H1 (cell line): ENCODE measurements around the gene FREM1. TPM values are rescaled to one million over a fixed set of nuclear protein-coding genes. Genes with fewer than 3 reads are reported as not detected.

ENCODE experiments used
- CTCF ChIA-PET: fragments of 300-600 bp; sonication (Branson Sonifier 250); formaldehyde crosslinking; loops from one replicate; lab custom pipeline; 2021; ENCODE audit not compliant: partially characterized antibody; lab: Charles Lee
- POLR2A ChIA-PET: fragments of 300-600 bp; sonication (Branson Sonifier 250); formaldehyde crosslinking; loops from one replicate; lab custom pipeline; 2021; ENCODE audit warnings: inconsistent platforms; ENCODE audit not compliant: partially characterized antibody; lab: Charles Lee
- DNase-seq, 2 experiments: peaks; one replicate each; pipeline versions ENCODE4 v3.0.0 to v3.0.0-alpha.2; 2010 to 2022; ENCODE audit warnings: low spot score in 2 of 2, low read depth in 1 of 2, mixed read lengths in 1 of 2
- FAIRE-seq: peaks from 2 replicates; lab custom pipeline; 2011; peaks lifted over from hg19 to GRCh38; lab: Jason Lieb, UNC
- H2AFZ ChIP-seq: 2 replicates; pipeline ENCODE4 v1.8.1; 2012; ENCODE audit warnings: low read length, inconsistent platforms
- H2AK5ac ChIP-seq: 2 replicates; pipeline ENCODE4 v1.6.1; 2013; ENCODE audit warnings: low read depth, low read length
- H2BK120ac ChIP-seq: replicated peaks from 2 replicates; pipeline ENCODE3; 2013; ENCODE audit warnings: low read depth, low read length, inconsistent platforms
- H2BK12ac ChIP-seq: 2 replicates; pipeline ENCODE4 v1.6.1; 2013; ENCODE audit warnings: low read depth, low read length
- H2BK15ac ChIP-seq: 2 replicates; pipeline ENCODE4 v1.6.1; 2013; ENCODE audit warnings: low read length
- H2BK20ac ChIP-seq: 2 replicates; pipeline ENCODE4 v1.6.1; 2013; ENCODE audit warnings: low read length
- H2BK5ac ChIP-seq: 2 replicates; pipeline ENCODE4 v1.6.1; 2013; ENCODE audit warnings: low read depth, low read length
- H3K14ac ChIP-seq: 2 replicates; pipeline ENCODE4 v1.6.1; 2013; ENCODE audit warnings: inconsistent platforms; ENCODE audit not compliant: insufficient read length
- H3K18ac ChIP-seq: 2 replicates; pipeline ENCODE4 v1.6.1; 2013; ENCODE audit warnings: low read length; ENCODE audit errors: extremely low read depth
- H3K23ac ChIP-seq: 2 replicates; pipeline ENCODE4 v1.6.1; 2013; ENCODE audit warnings: inconsistent platforms; ENCODE audit not compliant: insufficient read length
- H3K23me2 ChIP-seq: 2 replicates; pipeline ENCODE4 v1.6.1; 2013; ENCODE audit warnings: low read depth, low read length
- H3K27ac ChIP-seq: 2 replicates; pipeline ENCODE4 v1.6.1; 2011; ENCODE audit warnings: low read depth, low read length, inconsistent platforms
- H3K27me3 ChIP-seq, 4 experiments: replicated peaks in 1 of 4; 1 replicate in 1 of 4; 2 replicates in 3 of 4; pipeline versions ENCODE4 v1.6.1 to v1.8.1; 2011 to 2013; ENCODE audit warnings: low read length in 3 of 4, mild to moderate bottlenecking in 3 of 4, inconsistent platforms in 2 of 4, mixed read lengths in 2 of 4, moderate library complexity in 1 of 4; ENCODE audit not compliant: control insufficient read depth in 3 of 4, insufficient read depth in 3 of 4; ENCODE audit errors: extremely low read depth in 1 of 4
- H3K36me3 ChIP-seq, 4 experiments: 2 replicates each; pipeline versions ENCODE4 v1.6.1 to v1.8.1; 2011 to 2013; ENCODE audit warnings: mild to moderate bottlenecking in 4 of 4, low read length in 3 of 4, moderate library complexity in 2 of 4, control low read depth in 1 of 4, inconsistent platforms in 1 of 4; ENCODE audit not compliant: insufficient read depth in 4 of 4, control insufficient read depth in 2 of 4
- H3K4ac ChIP-seq: replicated peaks from 2 replicates; pipeline ENCODE3; 2013; ENCODE audit warnings: low read length, low read depth, mixed read lengths, inconsistent platforms; ENCODE audit not compliant: insufficient read length
- H3K4me1 ChIP-seq, 4 experiments: replicated peaks in 1 of 4; 1 replicate in 1 of 4; 2 replicates in 3 of 4; pipeline versions ENCODE4 v1.6.1 to v1.8.1; 2011 to 2013; ENCODE audit warnings: low read length in 3 of 4, inconsistent platforms in 2 of 4, mixed read lengths in 1 of 4; ENCODE audit not compliant: insufficient read depth in 4 of 4, control insufficient read depth in 3 of 4
- H3K4me2 ChIP-seq, 2 experiments: 2 replicates each; pipeline versions ENCODE4 v1.6.1 to v1.8.1; 2011 to 2013; ENCODE audit warnings: low read depth in 2 of 2, low read length in 2 of 2, control low read depth in 1 of 2, inconsistent platforms in 1 of 2, mild to moderate bottlenecking in 1 of 2; ENCODE audit not compliant: insufficient read depth in 1 of 2
- H3K4me3 ChIP-seq, 4 experiments: fragments of 200-600, 300-600 bp in 1 of 4; sonication (generic), shearing (Covaris generic), sonication (Bioruptor Twin) in 1 of 4; 2 replicates each; pipeline versions ENCODE4 v1.5.1 to v1.8.1; 2011 to 2016; ENCODE audit warnings: low read length in 4 of 4, low read depth in 3 of 4, control low read depth in 2 of 4, inconsistent platforms in 2 of 4, mild to moderate bottlenecking in 2 of 4, mixed read lengths in 1 of 4, moderate library complexity in 1 of 4; ENCODE audit not compliant: insufficient read depth in 2 of 4; ENCODE audit errors: extremely low read depth in 1 of 4
- H3K56ac ChIP-seq: replicated peaks from 2 replicates; pipeline ENCODE3; 2013; ENCODE audit warnings: low read depth, mild to moderate bottlenecking, mixed read lengths, low read length, inconsistent platforms; ENCODE audit not compliant: insufficient read length
- H3K79me1 ChIP-seq: 2 replicates; pipeline ENCODE4 v1.6.1; 2013; ENCODE audit warnings: low read depth, low read length, control low read depth
- H3K79me2 ChIP-seq, 2 experiments: 2 replicates each; pipeline versions ENCODE4 v1.6.1 to v1.8.1; 2012 to 2013; ENCODE audit warnings: low read length in 2 of 2, mild to moderate bottlenecking in 2 of 2, inconsistent platforms in 1 of 2; ENCODE audit not compliant: insufficient read depth in 2 of 2, control insufficient read depth in 1 of 2
- H3K9ac ChIP-seq, 4 experiments: replicated peaks in 1 of 4; 1 replicate in 1 of 4; 2 replicates in 3 of 4; pipeline versions ENCODE4 v1.6.1 to v1.8.1; 2011 to 2013; ENCODE audit warnings: low read depth in 3 of 4, low read length in 3 of 4, control low read depth in 2 of 4, mild to moderate bottlenecking in 2 of 4, moderate library complexity in 2 of 4, inconsistent platforms in 1 of 4; ENCODE audit errors: extremely low read depth in 1 of 4
- H3K9me3 ChIP-seq, 2 experiments: 2 replicates each; pipeline versions ENCODE4 v1.6.1 to v1.8.1; 2012 to 2013; ENCODE audit warnings: mild to moderate bottlenecking in 2 of 2, moderate library complexity in 2 of 2, control low read depth in 1 of 2, inconsistent platforms in 1 of 2, low read depth in 1 of 2, low read length in 1 of 2, mixed read lengths in 1 of 2; ENCODE audit not compliant: insufficient read depth in 2 of 2
- H4K20me1 ChIP-seq, 2 experiments: replicated peaks in 1 of 2; 2 replicates each; pipeline versions ENCODE3 to v1.8.1; 2011 to 2013; ENCODE audit warnings: inconsistent platforms in 2 of 2, low read length in 2 of 2, mild to moderate bottlenecking in 1 of 2; ENCODE audit not compliant: insufficient read depth in 2 of 2, control insufficient read depth in 1 of 2
- H4K5ac ChIP-seq: 2 replicates; pipeline ENCODE4 v1.6.1; 2013; ENCODE audit warnings: low read length, low read depth, mixed read lengths, inconsistent platforms; ENCODE audit not compliant: insufficient read length
- H4K8ac ChIP-seq: 2 replicates; pipeline ENCODE4 v1.8.0; 2013; ENCODE audit warnings: mild to moderate bottlenecking, moderate library complexity, low read length, inconsistent platforms; ENCODE audit not compliant: insufficient read depth; ENCODE audit errors: extremely low read depth
- H4K91ac ChIP-seq: replicated peaks from 2 replicates; pipeline ENCODE3; 2013; ENCODE audit warnings: low read length, mixed read lengths, inconsistent platforms; ENCODE audit not compliant: insufficient read length
- JUND ChIP-seq: IDR thresholded peaks from 2 replicates; pipeline ENCODE4 v1.6.1; 2011; ENCODE audit warnings: mild to moderate bottlenecking, improper control_type of control experiment, low read length
- POLR2AphosphoS5 ChIP-seq: IDR thresholded peaks from 2 replicates; pipeline ENCODE4 v1.6.1; 2011; ENCODE audit warnings: low read depth, low read length
- SIX5 ChIP-seq: IDR thresholded peaks from 2 replicates; pipeline ENCODE4 v1.6.1; 2011; ENCODE audit warnings: mild to moderate bottlenecking, low read depth, low read length
- WGBS, 2 experiments: shearing (Covaris generic) in 1 of 2; methylation state at CpG; one replicate each; pipeline versions ENCODE4 v1.1.6 to v1.1.7; 2013 to 2015; ENCODE audit warnings: low lambda C conversion rate in 2 of 2, mixed read lengths in 2 of 2, inconsistent platforms in 1 of 2, low coverage in 1 of 2, missing lambda C conversion rate in 1 of 2; ENCODE audit not compliant: insufficient replicate concordance in 2 of 2, insufficient coverage in 1 of 2, insufficient read length in 1 of 2; ENCODE audit errors: extremely low coverage in 1 of 2, missing lambda C conversion rate in 1 of 2; 5-methylcytosine and 5-hydroxymethylcytosine counted together
- polyA plus RNA-seq, 7 experiments: library from polyadenylated mRNA; depleted of rRNA in 3 of 7; stranded (reverse) in 5 of 7; unstranded in 2 of 7; fragments of >200 nt in 5 of 7; fragments of 200-250 nt in 2 of 7; gene quantifications; 1 replicate in 5 of 7; 2 replicates in 1 of 7; 4 replicates in 1 of 7; pipeline versions ENCODE4 v1.2.1 to v1.2.3, GENCODE V29; 2011 to 2013; ENCODE audit warnings: missing spikeins in 2 of 7, mixed read lengths in 2 of 7
- total RNA-seq: library from RNA; stranded (reverse); fragmentation: NEBNext Ultra II Directional; extraction: Animal tissue kit (Norgen Biotek cat#: 25700); gene quantifications from 2 replicates; pipeline ENCODE4 v1.2.1, GENCODE V29; 2021
- TF ChIP-seq, protein P1 (sequence below), 3 experiments: IDR thresholded peaks; 1 replicate in 2 of 3; 2 replicates in 1 of 3; pipeline versions ENCODE4 v1.5.1 to v1.6.1; 2011; ENCODE audit warnings: low read length in 3 of 3, mild to moderate bottlenecking in 3 of 3, inconsistent platforms in 2 of 3, low read depth in 1 of 3, moderate library complexity in 1 of 3; ENCODE audit not compliant: insufficient read depth in 1 of 3; ENCODE audit errors: control extremely low read depth in 1 of 3

Gene FREM1
- total and polyA plus RNA-seq, 2 of the 8 experiments (the other 6 are each of a cell fraction or from before 2014, with no cell fraction given): 2.6 to 3.1 TPM

DNA sequence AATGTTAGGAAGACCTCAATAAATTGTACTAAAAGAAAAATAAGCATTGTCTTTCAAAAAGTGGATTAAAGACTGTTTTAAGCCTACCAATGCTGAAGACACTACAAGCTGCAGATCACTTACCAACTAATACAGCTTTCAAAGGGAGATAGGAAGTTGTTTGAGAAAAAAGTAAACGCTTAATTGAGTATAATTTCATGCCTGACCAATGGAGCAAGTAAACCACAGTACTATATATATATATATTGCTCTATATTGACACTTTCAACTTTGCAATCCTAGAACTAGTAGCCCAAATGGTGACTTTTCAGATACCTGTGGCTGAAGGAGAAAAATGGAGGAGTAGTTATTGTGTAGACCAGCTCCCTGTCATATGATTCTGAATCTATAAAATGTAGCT is 85.7 kb downstream of the FREM1 start:
- no peaks in the 10 kb centered on the region for H4K20me1 ChIP-seq
- no peaks in the 10 kb centered on the region for H3K79me2 ChIP-seq
- H3K4me3 ChIP-seq: no peak overlapping the region
- no peak for DNase-seq
- H3K4me2 ChIP-seq: no peak overlapping the region
- H3K14ac ChIP-seq: no peak overlapping the region
- no peaks in the 10 kb centered on the region; a peak in 1 of 8 replicates for H3K36me3 ChIP-seq
- ChIA-PET POLR2A (no interaction called here), CTCF (interaction anchor here (0.6 to 1.7 kb wide), 2 partner anchors 22 to 342 kb away, joined by 3 to 8 read pairs; no protein-coding TSS in a partner anchor)
- no peak overlapping the region for H2BK15ac ChIP-seq
- no peak overlapping the region for H3K23ac ChIP-seq
- no peaks in the 10 kb centered on the region for H3K23me2 ChIP-seq
- H3K27me3 ChIP-seq: no peaks in the 10 kb centered on the region
- no peak overlapping the region for H2BK120ac ChIP-seq
- H2AFZ ChIP-seq: no peak overlapping the region
- FAIRE-seq: no peak
- no peak overlapping the region for H2BK5ac ChIP-seq
- H3K27ac ChIP-seq: no peak overlapping the region
- no peak overlapping the region for H3K56ac ChIP-seq
- H3K9ac ChIP-seq: no peak overlapping the region
- H4K5ac ChIP-seq: no peak overlapping the region
- H2BK12ac ChIP-seq: no peak overlapping the region
- no peak overlapping the region for H2BK20ac ChIP-seq
- no peak overlapping the region for H4K91ac ChIP-seq
- no peak overlapping the region for H3K4ac ChIP-seq
- WGBS, 2 experiments: 74% methylated on average over 1 of the region's 1 CpG; no CpG with 5 or more reads in 1 of the 2 experiments
- H3K9me3 ChIP-seq: 0 out of 4 replicates have a peak, but pooled peaks cover 0 to 2% of the 10 kb centered on the region in 2 experiments
- no peaks in the 10 kb centered on the region for H3K79me1 ChIP-seq
- no peak overlapping the region for H3K18ac ChIP-seq
- H3K4me1 ChIP-seq: no peaks in the 10 kb centered on the region
- no peak overlapping the region for H4K8ac ChIP-seq
- H2AK5ac ChIP-seq: no peak overlapping the region
- no peak for TF ChIP-seq JUND
- TF ChIP-seq, protein P1, sequence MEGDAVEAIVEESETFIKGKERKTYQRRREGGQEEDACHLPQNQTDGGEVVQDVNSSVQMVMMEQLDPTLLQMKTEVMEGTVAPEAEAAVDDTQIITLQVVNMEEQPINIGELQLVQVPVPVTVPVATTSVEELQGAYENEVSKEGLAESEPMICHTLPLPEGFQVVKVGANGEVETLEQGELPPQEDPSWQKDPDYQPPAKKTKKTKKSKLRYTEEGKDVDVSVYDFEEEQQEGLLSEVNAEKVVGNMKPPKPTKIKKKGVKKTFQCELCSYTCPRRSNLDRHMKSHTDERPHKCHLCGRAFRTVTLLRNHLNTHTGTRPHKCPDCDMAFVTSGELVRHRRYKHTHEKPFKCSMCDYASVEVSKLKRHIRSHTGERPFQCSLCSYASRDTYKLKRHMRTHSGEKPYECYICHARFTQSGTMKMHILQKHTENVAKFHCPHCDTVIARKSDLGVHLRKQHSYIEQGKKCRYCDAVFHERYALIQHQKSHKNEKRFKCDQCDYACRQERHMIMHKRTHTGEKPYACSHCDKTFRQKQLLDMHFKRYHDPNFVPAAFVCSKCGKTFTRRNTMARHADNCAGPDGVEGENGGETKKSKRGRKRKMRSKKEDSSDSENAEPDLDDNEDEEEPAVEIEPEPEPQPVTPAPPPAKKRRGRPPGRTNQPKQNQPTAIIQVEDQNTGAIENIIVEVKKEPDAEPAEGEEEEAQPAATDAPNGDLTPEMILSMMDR (IDR thresholded peaks at IDR 0.05; ENCODE audit: control extremely low read depth in 1 of 3, insufficient read depth in 1 of 3, low read depth in 1 of 3, low read length in 3 of 3): no peak
- no peak for TF ChIP-seq SIX5
- TF ChIP-seq POLR2AphosphoS5: no peak
